KMS-11 (cell line): ENCODE data around the gene TMEM35B.
A peak's percentile ranks its signal among the peaks of the same experiment; 100 is the strongest.
"Not testable (repeated sequence)": the region's sequence is repeated elsewhere in the genome, so short reads cannot be mapped to it uniquely, and the experiment has no call there.

ENCODE experiments used
- H2AFZ ChIP-seq: fragments of 200-600 bp; sonication (generic); 2 replicates; pipeline ENCODE4 v1.6.1; 2016; ENCODE audit warnings: antibody characterized with exemption, mixed run types, low read depth
- H3K27ac ChIP-seq: fragments of 200-600 bp; sonication (generic); 2 replicates; pipeline ENCODE4 v1.6.1; 2016; ENCODE audit warnings: mild to moderate bottlenecking, mixed run types
- H3K27me3 ChIP-seq: fragments of 200-600 bp; sonication (generic); 2 replicates; pipeline ENCODE4 v1.6.1; 2017; ENCODE audit warnings: mild to moderate bottlenecking, low read depth, mixed run types, moderate library complexity; ENCODE audit not compliant: insufficient read depth
- H3K36me3 ChIP-seq: fragments of 200-600 bp; sonication (generic); 2 replicates; pipeline ENCODE4 v1.6.1; 2017; ENCODE audit warnings: mild to moderate bottlenecking, mixed run types; ENCODE audit not compliant: insufficient read depth
- H3K4me1 ChIP-seq: fragments of 200-600 bp; sonication (generic); 2 replicates; pipeline ENCODE4 v1.6.1; 2016; ENCODE audit warnings: mild to moderate bottlenecking, low read depth, mixed run types; ENCODE audit not compliant: poor library complexity, severe bottlenecking
- H3K4me2 ChIP-seq: fragments of 200-600 bp; sonication (generic); 2 replicates; pipeline ENCODE4 v1.7.0; 2016; ENCODE audit warnings: mild to moderate bottlenecking, mixed run types
- H3K4me3 ChIP-seq: fragments of 200-600 bp; sonication (generic); IDR thresholded peaks from 2 replicates; pipeline ENCODE4 v1.6.1; 2017; ENCODE audit warnings: low read depth, low read length, mixed read lengths; ENCODE audit not compliant: insufficient read depth
- H3K79me2 ChIP-seq: fragments of 200-600 bp; sonication (generic); 2 replicates; pipeline ENCODE4 v1.6.1; 2016; ENCODE audit warnings: low read depth, mixed run types; ENCODE audit not compliant: insufficient read depth
- H3K9ac ChIP-seq: fragments of 200-600 bp; sonication (generic); 2 replicates; pipeline ENCODE4 v1.6.1; 2016; ENCODE audit warnings: mild to moderate bottlenecking, mixed run types
- H4K20me1 ChIP-seq: fragments of 200-600 bp; sonication (generic); 2 replicates; pipeline ENCODE4 v1.6.1; 2016; ENCODE audit warnings: mild to moderate bottlenecking, mixed run types; ENCODE audit not compliant: insufficient read depth
- CTCF ChIP-seq: fragments of 200-600 bp; sonication (generic); conservative IDR thresholded peaks from 2 replicates; pipeline ENCODE4 v1.6.1; 2017; ENCODE audit warnings: low read depth, mild to moderate bottlenecking, antibody characterized with exemption, low read length, moderate library complexity, mixed read lengths

TMEM35B gene

GRCh38 chr1:34988147-34988546 is 3.0 kb upstream of the TMEM35B start:
- TF ChIP-seq CTCF: no peak
- Histone ChIP-seq H3K4me1 (peaks cover 6% of the 10 kb centered on the region), H3K4me3 (no peak overlapping the region), H3K9ac (no peak overlapping the region), H3K4me2 (no peak overlapping the region), H2AFZ (no peak overlapping the region), H3K27me3 (no peaks in the 10 kb centered on the region), H3K79me2 (no peaks in the 10 kb centered on the region), H3K27ac (no peak overlapping the region), H4K20me1 (no peaks in the 10 kb centered on the region; the same call in 1 of the 2 replicates), H3K36me3 (no peaks in the 10 kb centered on the region)

GRCh38 chr1:34987018-34987417 is 1.9 kb upstream of the TMEM35B start:
- Histone ChIP-seq H3K79me2 (no peaks in the 10 kb centered on the region), H2AFZ (no peak overlapping the region), H3K36me3 (no peaks in the 10 kb centered on the region), H4K20me1 (no peaks in the 10 kb centered on the region; the same call in 1 of the 2 replicates), H3K4me2 (no peak overlapping the region), H3K4me1 (peaks cover 6% of the 10 kb centered on the region), H3K27me3 (no peaks in the 10 kb centered on the region), H3K4me3 (no peak overlapping the region), H3K9ac (0 out of 2 replicates have a peak overlapping the region, but pooled peaks have one; percentile 13), H3K27ac (no peak overlapping the region)
- no peak for TF ChIP-seq CTCF

- H3K4me3 ChIP-seq, H3K79me2 ChIP-seq, H3K36me3 ChIP-seq, H3K4me1 ChIP-seq, H4K20me1 ChIP-seq, H3K27me3 ChIP-seq, H3K4me2 ChIP-seq: not testable (repeated sequence)
- Histone ChIP-seq H3K9ac (peak overlapping the region; percentile 74), H3K27ac (peak overlapping the region; percentile 36; the same call in 1 of the 2 replicates), H2AFZ (peak overlapping the region; percentile 65)
These were observed 410 bp upstream of the TMEM35B start for GRCh38 chr1:34985609-34985904.

- H3K79me2 ChIP-seq: no peaks in the 10 kb centered on the region
- H2AFZ ChIP-seq: peak overlapping the region; percentile 65; the same call in 1 of the 2 replicates
- H3K36me3 ChIP-seq: no peaks in the 10 kb centered on the region
- H4K20me1 ChIP-seq: no peaks in the 10 kb centered on the region
- no peaks in the 10 kb centered on the region for H3K27me3 ChIP-seq
- H3K9ac ChIP-seq: peak overlapping the region; percentile 74; the same call in 1 of the 2 replicates
- peaks cover 6% of the 10 kb centered on the region for H3K4me1 ChIP-seq
- H3K4me2 ChIP-seq: peak overlapping the region; percentile 67
- peak overlapping the region; percentile 34 for H3K4me3 ChIP-seq
- TF ChIP-seq CTCF: no peak
- H3K27ac ChIP-seq: no peak overlapping the region
These were observed 733 bp downstream of the TMEM35B start for GRCh38 chr1:34984435-34984792.

- Histone ChIP-seq H2AFZ (no peak overlapping the region), H3K79me2 (no peaks in the 10 kb centered on the region), H3K27ac (no peak overlapping the region), H3K4me1 (peaks cover 6% of the 10 kb centered on the region), H3K27me3 (no peaks in the 10 kb centered on the region), H3K9ac (no peak overlapping the region), H3K4me2 (peak overlapping the region; percentile 67; the same call in 1 of the 2 replicates), H3K4me3 (peak overlapping the region; percentile 34), H3K36me3 (no peaks in the 10 kb centered on the region), H4K20me1 (no peaks in the 10 kb centered on the region)
- no peak for TF ChIP-seq CTCF
These were observed 1.3 kb downstream of the TMEM35B start for GRCh38 chr1:34983700-34984355.
